Right ventricle myocardium superior (tissue), 1 donor: ENCODE measurements around the gene TREML4. TPM values are rescaled to one million over a fixed set of nuclear protein-coding genes. Genes with fewer than 3 reads are reported as not detected.
"Not testable (repeated sequence)": the region's sequence is repeated elsewhere in the genome, so short reads cannot be mapped to it uniquely, and the experiment has no call there.

ENCODE experiments used
- ATAC-seq: fragments of 200-7000 bp; cut with Tn5 transposase; one replicate; pipeline ENCODE4 v1.9.1; 2020; ENCODE audit warnings: mild to moderate bottlenecking; ENCODE audit not compliant: poor library complexity
- DNase-seq: peaks from one replicate; pipeline ENCODE4 v3.0.0-alpha.2; 2020
- intact Hi-C: fragments of 100-400 bp; cut with DNase I; formaldehyde crosslinking; loops from one replicate; pipeline ENCODE4 v1.11.2; 2022
- long read RNA-seq: library from polyadenylated mRNA; unstranded; transcript quantifications from one replicate; pipeline ENCODE4 v2.0.0, GENCODE V29; 2021
- total RNA-seq: library from RNA; stranded (reverse); fragmentation: NEBNext Ultra II Directional; extraction: Animal tissue kit (Norgen Biotek cat#: 25700); gene quantifications from one replicate; pipeline ENCODE4 v1.2.1, GENCODE V29; 2021
- donor health status: DM: no; HTN: yes; CAD: no; lungs with severe emphysema.

Gene TREML4
- total RNA-seq = not detected
- long read RNA-seq = 0 reads

GRCh38 chr6:41228096-41228495 lies at the start of gene TREML4:
Gene TREML4 (plus strand): TSS chr6:41228349. CDS start chr6:41228428, 79 bp downstream.
- intact Hi-C loops = no loop called here
- no peak for DNase-seq
- no peak for ATAC-seq

- DNase-seq (no peak), ATAC-seq (no peak)
- intact Hi-C loops = no loop called here
Observed at GRCh38 chr6:41179163-41179562, 49.0 kb upstream of the TREML4 start.

DNA sequence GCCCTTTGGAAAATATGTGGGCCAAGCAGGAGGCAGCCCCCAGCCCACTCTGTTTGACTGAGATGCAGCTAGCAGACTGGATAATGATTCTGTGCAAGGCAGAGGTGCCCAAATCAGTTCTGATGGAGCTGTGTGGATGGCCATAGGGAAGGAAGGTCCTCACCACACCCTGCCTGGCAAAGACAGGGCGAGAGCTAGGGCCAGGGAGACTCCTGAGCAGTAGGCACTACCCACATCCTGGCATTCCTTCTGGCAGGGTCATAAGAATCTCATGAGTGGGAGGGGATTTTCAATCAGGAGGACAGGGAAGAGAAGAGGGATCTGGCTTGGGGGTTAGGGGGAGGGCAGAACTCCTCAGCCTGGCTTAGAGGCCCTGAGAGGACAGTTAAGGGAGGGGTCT lies 46.6 kb upstream of the TREML4 start:
- ATAC-seq = no peak
- intact Hi-C loops = no loop called here
- no peak for DNase-seq

- intact Hi-C loops = no loop called here
- DNase-seq (no peak), ATAC-seq (peak; percentile 71)
Observed at GRCh38 chr6:41182069-41183034, 45.8 kb upstream of the TREML4 start.

DNA sequence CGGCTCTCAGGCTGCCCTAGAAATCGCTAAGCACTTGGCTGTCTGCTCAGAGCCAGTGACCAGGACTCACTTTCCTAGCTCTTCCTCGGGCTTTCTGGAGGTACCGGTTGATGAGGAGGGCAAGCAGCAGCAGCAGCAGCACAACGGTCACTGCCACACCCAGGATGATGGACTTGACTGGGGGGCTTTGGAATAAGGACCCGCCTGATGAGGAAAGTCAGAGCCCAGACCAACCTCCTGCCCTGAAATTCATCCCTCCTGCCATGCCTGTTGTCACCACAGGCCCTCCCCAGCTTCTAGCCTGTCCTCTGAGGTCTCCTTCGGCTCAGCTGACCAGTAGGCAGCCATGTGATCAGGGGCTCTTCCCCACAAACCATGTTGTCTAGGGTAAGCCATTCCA lies 43.4 kb upstream of the TREML4 start:
- ATAC-seq = no peak
- no peak for DNase-seq
- intact Hi-C loops = no loop called here

- intact Hi-C loops = no loop called here
- ATAC-seq = no peak
- DNase-seq = no peak
Observed at GRCh38 chr6:41186031-41186562, 42.1 kb upstream of the TREML4 start.

DNA sequence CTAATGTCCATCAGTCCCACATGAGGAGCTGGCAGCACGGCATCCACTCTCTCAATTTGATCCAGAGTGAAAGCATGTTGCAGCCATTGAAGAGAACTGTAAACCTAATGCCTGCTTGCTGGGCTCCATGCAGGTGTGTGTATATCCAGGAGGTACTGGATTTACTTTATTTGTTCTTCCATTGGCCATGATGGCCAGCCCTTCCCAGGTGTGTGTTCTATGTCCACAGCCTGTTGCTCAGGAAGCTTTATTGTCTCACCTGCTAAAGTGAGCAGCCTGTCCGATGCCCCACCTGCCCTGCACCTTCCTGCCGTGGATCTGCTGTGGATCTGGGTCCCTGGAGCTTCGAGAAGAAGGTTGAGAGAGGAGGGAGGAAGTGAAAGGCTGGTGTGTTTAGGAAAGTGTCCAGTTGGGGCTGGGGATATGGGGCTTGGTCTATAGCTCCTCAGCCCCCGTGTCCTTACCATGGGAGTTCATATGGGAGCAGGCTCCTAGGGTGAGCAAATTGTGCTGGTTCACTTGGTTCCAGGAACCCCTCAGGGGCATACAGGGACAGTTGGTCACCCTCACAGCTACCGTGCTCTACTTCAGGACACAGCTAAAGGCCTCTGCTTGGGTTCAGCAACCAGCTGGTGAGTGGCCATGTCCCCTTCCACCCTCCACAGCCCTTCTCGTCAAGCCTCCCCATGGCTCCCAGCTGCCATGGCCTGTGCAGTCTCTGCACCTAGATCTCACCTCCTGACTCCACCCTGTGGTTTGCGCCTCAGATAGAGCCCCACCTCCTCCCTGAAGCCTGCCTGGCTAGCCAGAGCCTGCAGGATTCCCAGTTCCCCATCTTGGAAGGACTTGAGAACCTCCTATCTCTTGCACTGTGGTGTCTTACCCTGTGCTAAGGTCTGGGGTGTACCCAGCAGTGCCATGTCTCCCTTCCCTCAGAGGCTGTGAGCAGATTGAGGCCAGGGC lies 39.9 kb upstream of the TREML4 start:
- intact Hi-C loops = no loop called here
- DNase-seq (no peak), ATAC-seq (no peak)

DNA sequence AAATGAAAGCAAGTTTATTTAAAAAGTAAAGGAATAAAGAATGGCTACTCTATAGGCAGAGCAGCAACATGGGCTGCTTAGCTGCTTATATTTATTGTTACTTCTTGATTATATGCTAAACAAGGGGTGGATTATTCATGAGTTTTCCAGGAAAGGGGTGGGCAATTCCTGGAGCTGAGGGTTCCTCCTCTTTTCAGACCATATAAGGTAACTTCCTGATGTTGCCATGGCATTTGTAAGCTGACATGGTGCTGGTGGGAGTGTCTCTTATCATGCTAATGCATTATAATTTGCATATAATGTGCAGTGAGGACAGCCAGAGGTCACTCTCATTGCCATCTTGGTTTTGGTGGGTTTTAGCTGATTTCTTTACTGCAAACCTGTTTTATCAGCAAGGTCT lies 39.1 kb upstream of the TREML4 start:
- ATAC-seq, DNase-seq, intact Hi-C loops: not testable (repeated sequence)

- intact Hi-C loops = no loop called here
- no peak for DNase-seq
- ATAC-seq = no peak
Observed at GRCh38 chr6:41189967-41190366, 38.2 kb upstream of the TREML4 start.

- intact Hi-C loops = no loop called here
- ATAC-seq (no peak), DNase-seq (no peak)
Observed at GRCh38 chr6:41190791-41191190, 37.4 kb upstream of the TREML4 start.

DNA sequence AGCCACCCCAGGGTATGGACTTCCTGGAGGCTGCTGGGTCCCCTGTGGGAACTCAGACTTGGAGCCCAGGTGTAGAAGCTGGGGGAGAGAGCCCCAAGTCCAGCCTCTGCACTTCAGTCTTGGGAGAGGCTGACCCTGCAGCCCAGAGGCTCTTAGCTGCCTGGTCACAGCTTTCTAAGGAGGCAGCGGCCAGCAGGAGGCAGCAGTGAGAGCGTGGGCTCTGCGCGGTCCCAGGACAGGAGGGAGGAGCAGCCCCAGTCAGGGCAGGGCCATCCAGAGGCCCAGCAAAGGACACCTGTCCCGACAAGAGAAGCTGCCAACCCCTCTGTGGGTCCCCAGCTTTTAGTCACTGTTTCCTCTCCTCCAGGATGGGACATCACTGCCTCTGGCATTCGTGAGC lies 36.6 kb upstream of the TREML4 start:
- peak; percentile 61 for ATAC-seq
- intact Hi-C loops = no loop called here
- peak; percentile 71 for DNase-seq

DNA sequence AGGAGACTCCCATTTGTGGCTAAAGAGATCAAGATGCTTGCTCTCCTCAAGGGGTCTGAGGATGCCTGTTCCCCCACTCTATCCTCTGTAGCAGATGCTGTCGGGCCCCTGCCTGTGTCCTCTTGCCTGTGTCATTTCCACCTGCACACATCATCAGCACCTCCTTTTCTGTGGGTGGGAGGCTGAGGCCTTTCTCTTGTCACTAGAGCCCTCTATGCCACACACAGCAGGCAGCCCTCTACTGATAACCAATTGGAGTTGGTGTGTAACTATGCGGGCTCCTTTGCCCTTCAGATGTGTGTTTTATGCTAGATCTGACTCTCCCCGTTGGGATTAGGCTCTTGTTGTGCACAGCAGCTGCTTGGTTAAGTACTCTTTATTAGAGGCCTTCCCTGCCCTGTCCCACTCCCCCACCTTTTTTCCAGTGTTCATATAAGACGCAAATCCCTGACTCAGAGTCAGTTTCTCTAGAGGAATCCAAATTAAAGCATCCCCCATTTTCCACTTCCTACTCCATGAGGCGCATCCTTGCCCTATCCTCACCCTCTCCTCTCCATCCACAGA lies 34.9 kb upstream of the TREML4 start:
- ATAC-seq (no peak), DNase-seq (no peak)
- intact Hi-C loops = no loop called here

- DNase-seq (no peak), ATAC-seq (no peak)
- intact Hi-C loops = no loop called here
Observed at GRCh38 chr6:41193884-41194283, 34.3 kb upstream of the TREML4 start.

DNA sequence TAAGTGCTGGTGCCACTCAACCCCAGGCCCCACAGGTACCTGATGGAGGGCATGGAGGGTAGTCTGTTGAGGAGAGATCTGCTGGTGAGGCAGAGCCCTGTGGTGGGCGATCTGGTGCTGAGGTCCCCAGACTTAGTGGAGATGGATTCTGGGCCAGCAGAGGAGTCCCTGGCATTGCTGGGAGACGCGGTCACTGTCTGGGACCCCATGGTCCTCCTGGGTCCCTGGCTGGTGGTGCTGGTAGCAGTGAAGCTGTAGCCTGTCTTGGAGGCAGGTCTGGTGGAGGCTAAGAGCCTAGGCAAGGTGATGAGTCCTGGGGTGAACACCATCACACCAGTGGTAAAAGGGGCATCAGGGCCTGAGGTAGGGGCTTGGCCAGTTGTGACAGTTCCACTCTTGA lies 33.8 kb upstream of the TREML4 start:
- intact Hi-C loops = no loop called here
- DNase-seq (no peak), ATAC-seq (no peak)

- intact Hi-C loops = no loop called here
- ATAC-seq = no peak
- DNase-seq = no peak
Observed at GRCh38 chr6:41197234-41197633, 30.9 kb upstream of the TREML4 start.

DNA sequence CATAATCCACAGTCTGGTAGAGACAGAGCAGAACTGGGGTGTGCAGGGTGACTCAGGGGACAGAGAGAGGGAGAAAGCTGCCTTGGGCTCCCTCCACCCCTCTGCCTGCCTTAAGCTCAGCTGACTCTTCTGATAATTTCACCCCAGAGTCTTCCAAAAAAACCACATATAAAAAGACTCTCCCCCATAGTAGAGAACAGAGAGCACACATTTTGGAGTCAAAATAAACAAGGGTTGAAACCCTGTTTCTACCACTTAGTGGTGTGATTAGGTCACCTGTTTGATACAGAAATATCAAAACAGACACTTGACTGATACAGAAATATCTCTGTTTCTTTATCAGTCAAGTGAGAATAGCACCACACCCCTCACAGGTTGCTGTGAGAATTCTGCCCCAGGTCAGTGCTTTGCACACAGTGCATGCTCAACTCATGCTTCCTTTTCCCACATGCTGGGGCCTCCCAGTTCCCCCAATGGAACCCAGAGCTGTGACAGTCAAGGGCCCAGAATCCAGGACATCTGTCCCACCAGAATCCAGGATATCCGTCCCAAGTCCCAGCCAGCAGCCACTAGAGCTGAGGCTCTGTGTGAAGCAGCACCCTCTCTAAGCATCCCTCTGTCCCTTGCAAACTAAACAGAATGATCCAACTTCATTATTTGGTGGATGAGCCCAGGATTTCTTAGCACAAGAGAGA lies 28.4 kb upstream of the TREML4 start:
- intact Hi-C loops = no loop called here
- DNase-seq (no peak), ATAC-seq (no peak)

DNA sequence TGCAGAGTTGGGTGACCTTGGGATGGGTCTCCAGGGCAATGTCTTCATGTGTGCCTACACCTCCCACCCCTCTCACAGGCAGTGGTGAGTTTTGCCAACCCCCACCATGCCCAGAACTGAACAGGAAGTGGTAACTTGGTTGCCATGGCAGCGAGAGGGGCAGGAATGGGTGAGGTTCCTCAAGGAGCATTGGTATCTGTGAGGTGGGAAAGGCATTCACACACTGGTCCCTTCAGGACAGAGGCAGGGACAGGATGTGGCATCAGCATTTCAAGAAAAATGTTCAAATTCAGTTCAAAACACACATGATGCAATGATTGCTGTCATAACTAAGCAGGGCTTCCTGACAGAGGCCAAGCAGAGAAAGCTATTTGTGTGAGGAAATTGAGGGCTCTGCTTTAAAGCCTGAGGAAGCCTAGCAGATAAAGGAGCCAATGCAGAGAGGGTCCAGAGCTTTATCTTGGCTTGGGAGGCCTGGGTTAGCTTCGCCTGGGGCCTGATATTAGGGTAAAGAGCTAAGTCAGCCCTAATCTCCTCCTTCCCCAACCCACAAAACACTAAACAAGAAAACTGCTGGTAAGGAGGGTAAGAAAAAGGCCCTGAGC lies 27.8 kb upstream of the TREML4 start:
- ATAC-seq = peak; percentile 48
- intact Hi-C loops = no loop called here
- peak; percentile 67 for DNase-seq
